Suprapubic skin (tissue), 3 donors: ENCODE data around the gene CABLES1.

Experiments
- CTCF ChIP-seq, 2 donors: fragments of 200-600 bp in 1 of 2; fragments of 450-650 bp in 1 of 2; sonication (generic) in 1 of 2; IDR thresholded peaks; one replicate each; pipeline ENCODE4 v1.5.1; 2016 to 2019; ENCODE audit warnings: antibody characterized with exemption in 2 of 2, mild to moderate bottlenecking in 1 of 2, moderate library complexity in 1 of 2
- POLR2AphosphoS5 ChIP-seq, 3 donors: sonication (generic); formaldehyde crosslinking; IDR thresholded peaks; one replicate each; pipeline ENCODE4 v1.6.1; 2017; ENCODE audit warnings: antibody characterized with exemption in 3 of 3

GRCh38 chr18:23154030-23154429 lies 18.7 kb downstream of the CABLES1 start:
- TF ChIP-seq CTCF (IDR thresholded peaks at IDR 0.05) (no peak), POLR2AphosphoS5 (IDR thresholded peaks at IDR 0.05) (no peak)
